Measurements from ENCODE around the gene GJD3. TPM values are rescaled to one million over a fixed set of nuclear protein-coding genes. Genes with fewer than 3 reads are reported as not detected.
A peak's percentile ranks its signal among the peaks of the same experiment; 100 is the strongest.

GJD3 gene
- total and polyA plus RNA-seq, 2 of the 4 experiments (the other 2 are of a cell fraction): 0.10 TPM; not detected in 1

DNA sequence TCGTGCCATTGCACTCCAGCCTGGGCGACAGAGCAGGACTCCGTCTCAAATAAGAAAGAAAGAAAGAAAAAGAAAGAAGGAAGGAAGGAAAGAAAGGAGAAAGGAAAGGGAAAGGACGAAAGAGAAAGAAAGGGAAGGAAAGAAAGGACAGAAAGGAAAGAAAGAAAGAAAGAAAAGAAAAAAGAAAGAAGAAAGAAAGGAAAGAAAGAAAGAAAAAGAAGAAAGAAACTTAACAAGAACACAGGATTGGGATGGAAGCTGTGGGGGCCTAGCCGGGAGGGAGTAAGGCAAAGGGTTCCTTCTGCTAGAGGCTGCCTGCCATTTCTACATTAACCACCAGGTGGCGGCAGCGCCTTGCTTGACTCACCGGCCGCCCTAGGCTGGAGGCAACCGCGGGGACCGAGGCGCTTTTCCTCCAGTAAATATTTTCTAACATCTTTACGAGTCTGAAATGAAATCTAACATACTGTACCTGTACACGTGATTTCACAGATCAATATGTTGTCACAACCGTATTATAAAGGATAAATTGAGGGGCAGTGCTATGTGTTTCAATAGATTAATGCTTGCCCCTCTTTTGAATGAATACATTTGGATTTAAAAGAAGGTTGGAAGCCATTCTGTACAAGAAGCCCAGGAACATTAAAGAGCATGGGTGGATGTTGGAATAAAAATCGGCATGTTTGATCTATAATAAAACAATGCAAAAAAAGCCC is 6.1 kb downstream of the GJD3 start (continued):
- no peak for TF ChIP-seq CEBPB (IDR thresholded peaks at IDR 0.05; ENCODE audit: low read depth, low read length)
- TF ChIP-seq MAZ (IDR thresholded peaks at IDR 0.05; ENCODE audit: borderline replicate concordance, low read depth, low read length): peak; percentile 91

DNA sequence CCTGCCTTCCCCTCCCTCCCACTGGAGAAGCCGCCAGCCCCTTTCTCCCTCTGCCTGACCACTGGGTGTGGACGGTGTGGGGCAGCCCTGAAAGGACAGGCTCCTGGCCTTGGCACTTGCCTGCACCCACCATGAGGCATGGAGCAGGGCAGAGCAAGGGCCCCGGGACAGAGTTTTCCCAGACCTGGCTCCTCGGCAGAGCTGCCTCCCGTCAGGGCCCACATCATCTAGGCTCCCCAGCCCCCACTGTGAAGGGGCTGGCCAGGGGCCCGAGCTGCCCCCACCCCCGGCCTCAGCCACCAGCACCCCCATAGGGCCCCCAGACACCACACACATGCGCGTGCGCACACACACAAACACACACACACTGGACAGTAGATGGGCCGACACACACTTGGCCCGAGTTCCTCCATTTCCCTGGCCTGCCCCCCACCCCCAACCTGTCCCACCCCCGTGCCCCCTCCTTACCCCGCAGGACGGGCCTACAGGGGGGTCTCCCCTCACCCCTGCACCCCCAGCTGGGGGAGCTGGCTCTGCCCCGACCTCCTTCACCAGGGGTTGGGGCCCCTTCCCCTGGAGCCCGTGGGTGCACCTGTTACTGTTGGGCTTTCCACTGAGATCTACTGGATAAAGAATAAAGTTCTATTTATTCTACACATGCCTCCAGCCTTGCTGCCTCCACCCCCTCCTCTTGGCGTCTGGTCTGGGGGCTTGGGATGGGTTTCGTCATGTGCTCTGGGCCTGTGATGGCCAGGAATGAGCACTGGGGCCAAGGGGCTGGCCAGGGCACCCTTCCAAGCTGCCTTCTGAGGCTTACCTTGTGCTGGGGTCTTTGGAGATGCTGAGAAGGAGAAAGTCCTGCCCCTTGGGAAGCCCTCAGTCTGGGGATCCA is 7.3 kb downstream of the GJD3 start:
- H3K27ac ChIP-seq (ENCODE audit: insufficient read depth, low read length): no peak overlapping the region
- ATAC-seq (ENCODE audit: low read depth) (no peak), DNase-seq (no peak)
- no peak overlapping the region for H2AK9ac ChIP-seq (replicated peaks; ENCODE audit: low read depth, low read length, poor library complexity)
- intact Hi-C loops (cut with micrococcal nuclease): loop anchor here (5.0 kb wide), 1 partner anchor 155 kb away; no protein-coding TSS in a partner anchor
- no peak overlapping the region for H3K4ac ChIP-seq (ENCODE audit: low read depth, low read length)
- no peak overlapping the region for H3K14ac ChIP-seq (replicated peaks; ENCODE audit: low read depth, low read length)
- H3K4me1 ChIP-seq (ENCODE audit: control insufficient read depth, insufficient read depth, low read length): no peaks in the 10 kb centered on the region; the same call in 1 of the 2 replicates
- no peak overlapping the region for H4K5ac ChIP-seq (ENCODE audit: low read depth, low read length)
- no peak overlapping the region for H2BK15ac ChIP-seq (ENCODE audit: low read depth, low read length)
- no peak overlapping the region for H2BK20ac ChIP-seq (ENCODE audit: low read depth, low read length)
- no TSS peak for BruUV-seq (replicated peaks)
- H3K36me3 ChIP-seq (ENCODE audit: control insufficient read depth, insufficient read depth, low read length): peaks cover 31% of the 10 kb centered on the region
- dilution Hi-C loops (cut with HindIII; ENCODE audit: low sequenced_read_pairs, unreplicated experiment): no loop called here
- H3K4me2 ChIP-seq (ENCODE audit: low read depth, low read length): no peak overlapping the region
- H2BK120ac ChIP-seq (ENCODE audit: low read depth, low read length): no peak overlapping the region
- no peak overlapping the region for H4K8ac ChIP-seq (ENCODE audit: low read depth in 2 of 2, low read length in 2 of 2)
- H3K9me1 ChIP-seq (ENCODE audit: insufficient read depth, low read length): no peaks in the 10 kb centered on the region
- peaks cover 0 to 21% of the 10 kb centered on the region in 2 experiments; a peak in 2 of 4 replicates for H3K79me1 ChIP-seq (ENCODE audit: low read depth in 1 of 2, low read length in 2 of 2)
- no peak overlapping the region for H3K4me3 ChIP-seq (ENCODE audit: insufficient read depth, low read depth, low read length)
- no peak overlapping the region for H2BK5ac ChIP-seq (ENCODE audit: low read depth, low read length, poor library complexity, severe bottlenecking)
- no peaks in the 10 kb centered on the region for H3K9me3 ChIP-seq (ENCODE audit: control insufficient read depth, insufficient read depth, low read length)
- H2AFZ ChIP-seq (replicated peaks; ENCODE audit: low read length, poor library complexity): no peak overlapping the region
- H3K9ac ChIP-seq (ENCODE audit: low read depth, low read length): no peak overlapping the region
- WGBS, 2 experiments (ENCODE audit: extremely low coverage in 2 of 2, insufficient read length in 1 of 2): no CpG with 5 or more reads among the region's 19 CpGs
- H3K23ac ChIP-seq (ENCODE audit: low read depth, low read length): no peak overlapping the region
- H4K91ac ChIP-seq (ENCODE audit: insufficient read depth, low read depth, low read length): no peak overlapping the region
- no peaks in the 10 kb centered on the region for H3K27me3 ChIP-seq (ENCODE audit: control insufficient read depth, insufficient read depth, low read length)
- in situ Hi-C loops (cut with MboI; ENCODE audit: low sequenced_read_pairs): loop anchor here (10.0 to 25.0 kb wide), 3 partner anchors 142 to 1305 kb away; partner anchors contain the start of genes KRT27, KRT28 and WIPF2
- TF ChIP-seq RAD21 (IDR thresholded peaks at IDR 0.05; ENCODE audit: low read length): no peak
- TF ChIP-seq MXI1 (IDR thresholded peaks at IDR 0.05; ENCODE audit: borderline replicate concordance, low read depth, low read length): no peak
- TF ChIP-seq BHLHE40 (IDR thresholded peaks at IDR 0.05; ENCODE audit: low read depth, low read length): no peak
- no peak overlapping the region for H3K18ac ChIP-seq (ENCODE audit: low read depth, low read length)
- CTCF ChIA-PET: interaction anchor here (0.7 to 1.3 kb wide), 3 partner anchors 54 to 59 kb away, joined by 4 to 6 read pairs (median 5); no protein-coding TSS in a partner anchor
- no peak overlapping the region for H3K56ac ChIP-seq (ENCODE audit: extremely low read depth, insufficient read depth, low read length)
- H2AK5ac ChIP-seq (ENCODE audit: low read depth, low read length): no peak overlapping the region; the same call in 1 of the 2 replicates
- peaks cover 11% of the 10 kb centered on the region for H4K20me1 ChIP-seq (ENCODE audit: insufficient read depth, low read length)
- POLR2A ChIA-PET (ENCODE audit: unreplicated experiment): no interaction called here
